ENCODE data around the gene TNP2. TPM values are rescaled to one million over a fixed set of nuclear protein-coding genes. Genes with fewer than 3 reads are reported as not detected.
"Not testable (repeated sequence)": the region's sequence is repeated elsewhere in the genome, so short reads cannot be mapped to it uniquely, and the experiment has no call there.

TNP2 gene
- total and polyA plus RNA-seq, 7 donors = not detected

DNA sequence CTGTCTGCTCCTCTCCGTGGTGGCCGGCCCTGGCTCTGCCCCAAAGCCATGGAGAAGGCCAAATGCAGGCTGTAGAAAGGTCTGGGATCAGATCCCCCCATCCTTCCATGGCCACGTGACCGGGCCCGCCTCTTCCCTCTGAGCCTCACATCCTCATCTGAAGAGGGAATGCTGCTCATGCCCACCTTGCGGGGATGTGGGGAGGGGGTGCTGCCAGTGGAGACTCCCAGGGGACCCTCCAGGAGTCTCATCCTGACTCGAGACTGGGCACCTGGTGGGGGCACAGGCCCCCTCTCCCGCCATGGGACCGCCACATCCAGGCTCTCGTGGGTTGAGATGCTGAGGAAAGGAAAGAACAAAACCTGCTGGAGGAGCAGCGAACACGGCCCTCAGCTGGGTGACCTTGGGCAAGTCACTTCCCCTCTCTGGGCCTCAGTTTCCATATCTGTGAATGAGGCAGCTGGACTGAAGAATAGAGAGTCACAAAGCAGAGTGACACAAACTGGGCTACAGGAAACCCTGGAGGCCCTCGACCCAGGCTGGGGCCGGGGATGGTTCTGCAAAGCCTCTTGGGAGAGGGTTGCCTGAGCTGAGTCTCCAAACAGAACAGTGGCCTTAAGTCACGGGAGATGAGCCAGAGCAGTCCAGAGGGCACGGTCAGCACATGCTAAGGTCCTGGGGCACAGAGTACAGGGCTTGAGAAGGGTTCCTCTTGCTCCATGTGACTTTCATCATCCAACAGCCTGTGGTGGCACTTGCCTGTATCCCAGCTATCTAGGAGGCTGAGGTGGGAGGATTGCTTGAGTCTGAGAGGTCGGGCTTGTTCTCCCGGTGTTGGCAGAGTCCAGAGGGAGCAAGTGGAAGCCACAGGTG is 43.2 kb downstream of the TNP2 start:
- no peak overlapping the region for H3K4me3 ChIP-seq
- 79 to 85% (median 81%) methylated on average over 15 to 18 of the region's 18 CpGs for WGBS, 3 donors
- ATAC-seq = no peak

GRCh38 chr16:11224894-11225676 is 44.0 kb downstream of the TNP2 start:
- Histone ChIP-seq H3K27me3 (ENCODE audit: insufficient read depth in 3 of 3, low read length in 2 of 3) (no peaks in the 10 kb centered on the region), H3K4me3 (no peak overlapping the region), H3K4me1 (peaks cover 7% of the 10 kb centered on the region), H3K36me3 (ENCODE audit: insufficient read depth in 1 of 2, low read depth in 1 of 2) (no peaks in the 10 kb centered on the region), H3K9me3 (no peaks in the 10 kb centered on the region), H3K27ac (no peak overlapping the region)
- TF ChIP-seq, protein P1, sequence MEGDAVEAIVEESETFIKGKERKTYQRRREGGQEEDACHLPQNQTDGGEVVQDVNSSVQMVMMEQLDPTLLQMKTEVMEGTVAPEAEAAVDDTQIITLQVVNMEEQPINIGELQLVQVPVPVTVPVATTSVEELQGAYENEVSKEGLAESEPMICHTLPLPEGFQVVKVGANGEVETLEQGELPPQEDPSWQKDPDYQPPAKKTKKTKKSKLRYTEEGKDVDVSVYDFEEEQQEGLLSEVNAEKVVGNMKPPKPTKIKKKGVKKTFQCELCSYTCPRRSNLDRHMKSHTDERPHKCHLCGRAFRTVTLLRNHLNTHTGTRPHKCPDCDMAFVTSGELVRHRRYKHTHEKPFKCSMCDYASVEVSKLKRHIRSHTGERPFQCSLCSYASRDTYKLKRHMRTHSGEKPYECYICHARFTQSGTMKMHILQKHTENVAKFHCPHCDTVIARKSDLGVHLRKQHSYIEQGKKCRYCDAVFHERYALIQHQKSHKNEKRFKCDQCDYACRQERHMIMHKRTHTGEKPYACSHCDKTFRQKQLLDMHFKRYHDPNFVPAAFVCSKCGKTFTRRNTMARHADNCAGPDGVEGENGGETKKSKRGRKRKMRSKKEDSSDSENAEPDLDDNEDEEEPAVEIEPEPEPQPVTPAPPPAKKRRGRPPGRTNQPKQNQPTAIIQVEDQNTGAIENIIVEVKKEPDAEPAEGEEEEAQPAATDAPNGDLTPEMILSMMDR (IDR thresholded peaks at IDR 0.05) = no peak
- DNase-seq (peak; percentile 37 to 62), ATAC-seq (peak in 3 of 4 donors; percentile 23 to 37 (median 27))
- intact Hi-C loops (cut with DNase I) = no loop called here
- 71 to 81% (median 75%) methylated on average over 21 of the region's 21 CpGs for WGBS, 3 donors

More for the DNA sequence above, 43.2 kb downstream of the TNP2 start:
- H3K36me3 ChIP-seq (ENCODE audit: insufficient read depth in 1 of 2, low read depth in 1 of 2) = no peaks in the 10 kb centered on the region
- intact Hi-C loops (cut with DNase I) = no loop called here
- H3K4me1 ChIP-seq = peaks cover 7% of the 10 kb centered on the region
- no peaks in the 10 kb centered on the region for H3K27me3 ChIP-seq (ENCODE audit: insufficient read depth in 3 of 3, low read length in 2 of 3)
- no peaks in the 10 kb centered on the region for H3K9me3 ChIP-seq
- TF ChIP-seq, protein P1 (IDR thresholded peaks at IDR 0.05) = no peak
- DNase-seq = no peak
- no peak overlapping the region for H3K27ac ChIP-seq

- Histone ChIP-seq H3K4me3 (no peak overlapping the region), H3K9me3 (no peaks in the 10 kb centered on the region), H3K36me3 (ENCODE audit: insufficient read depth in 1 of 2, low read depth in 1 of 2) (no peaks in the 10 kb centered on the region), H3K4me1 (peaks cover 7% of the 10 kb centered on the region), H3K27me3 (ENCODE audit: insufficient read depth in 3 of 3, low read length in 2 of 3) (no peaks in the 10 kb centered on the region), H3K27ac (no peak overlapping the region)
- ATAC-seq (peak; percentile 90 to 98 (median 94)), DNase-seq (peak; percentile 77 to 93)
- 26 to 36% (median 33%) methylated on average over 23 to 24 of the region's 24 CpGs for WGBS, 3 donors
- TF ChIP-seq, protein P1 (IDR thresholded peaks at IDR 0.05) = no peak
- intact Hi-C loops (cut with DNase I) = no loop called here
Observed at GRCh38 chr16:11224096-11224893, 44.8 kb downstream of the TNP2 start.

DNA sequence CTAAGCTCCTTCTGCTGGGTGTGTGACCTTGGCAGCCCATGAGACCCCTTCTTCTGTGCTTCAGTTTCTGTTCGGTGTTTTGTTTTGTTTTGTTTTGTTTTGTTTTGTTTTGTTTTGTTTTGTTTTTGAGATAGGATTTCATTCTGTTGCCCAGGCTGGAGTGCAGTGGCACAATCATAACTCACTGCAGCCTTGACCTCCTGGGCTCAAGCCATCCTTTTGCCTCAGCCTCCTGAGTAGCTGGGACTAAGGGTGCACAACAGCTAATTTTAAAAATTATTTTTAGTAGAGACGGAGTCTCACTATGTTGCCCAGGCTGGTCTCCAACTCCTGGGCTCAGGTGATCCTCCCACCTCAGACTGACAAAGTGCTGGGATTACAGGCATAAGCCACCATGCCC is 48.6 kb downstream of the TNP2 start:
- H3K4me1 ChIP-seq; DNase-seq; ATAC-seq; H3K27ac ChIP-seq; H3K27me3 ChIP-seq (ENCODE audit: insufficient read depth in 3 of 3, low read length in 2 of 3); H3K4me3 ChIP-seq; intact Hi-C loops (cut with DNase I); H3K36me3 ChIP-seq (ENCODE audit: insufficient read depth in 1 of 2, low read depth in 1 of 2): not testable (repeated sequence)
- H3K9me3 ChIP-seq = peaks cover 13% of the 10 kb centered on the region
- WGBS, 3 donors = 36 to 60% (median 39%) methylated on average over 2 of the region's 2 CpGs
